GM19240 (cell line): ENCODE results near the gene GLRX5.

Source experiments
- DNase-seq: peaks from one replicate; pipeline ENCODE4 v3.0.0; 2011; ENCODE audit warnings: low spot score; ENCODE audit not compliant: insufficient read length

GLRX5 gene

GRCh38 chr14:95534299-95535225 is at the start of gene GLRX5:
GLRX5 (plus strand) TSS chr14:95535050; CDS start chr14:95535090, 40 bp downstream.
- DNase-seq = peak; percentile 97

- DNase-seq = no peak
Measured at GRCh38 chr14:95485222-95485819, 49.5 kb upstream of the GLRX5 start.

- no peak for DNase-seq
Measured at GRCh38 chr14:95486875-95487668, 47.8 kb upstream of the GLRX5 start.

- no peak for DNase-seq
Measured at GRCh38 chr14:95487669-95488084, 47.2 kb upstream of the GLRX5 start.

- DNase-seq = no peak
Measured at GRCh38 chr14:95488376-95489213, 46.3 kb upstream of the GLRX5 start.

GRCh38 chr14:95489214-95490137 is 45.4 kb upstream of the GLRX5 start:
- no peak for DNase-seq

GRCh38 chr14:95490138-95490509 is 44.7 kb upstream of the GLRX5 start:
- no peak for DNase-seq

GRCh38 chr14:95490727-95491451 is 44.0 kb upstream of the GLRX5 start:
- no peak for DNase-seq

- DNase-seq = no peak
Measured at GRCh38 chr14:95491936-95492608, 42.8 kb upstream of the GLRX5 start.

- DNase-seq = no peak
Measured at GRCh38 chr14:95493503-95493902, 41.3 kb upstream of the GLRX5 start.

- no peak for DNase-seq
Measured at GRCh38 chr14:95493976-95494375, 40.9 kb upstream of the GLRX5 start.

GRCh38 chr14:95494456-95494855 is 40.4 kb upstream of the GLRX5 start:
- no peak for DNase-seq

GRCh38 chr14:95495076-95495475 is 39.8 kb upstream of the GLRX5 start:
- DNase-seq = no peak

GRCh38 chr14:95495538-95496025 is 39.3 kb upstream of the GLRX5 start:
- DNase-seq = peak; percentile 70

- no peak for DNase-seq
Measured at GRCh38 chr14:95496111-95496681, 38.7 kb upstream of the GLRX5 start.

- no peak for DNase-seq
Measured at GRCh38 chr14:95496690-95497259, 38.1 kb upstream of the GLRX5 start.

GRCh38 chr14:95497561-95498011 is 37.3 kb upstream of the GLRX5 start:
- DNase-seq = no peak
